GM19455 (cell line): ENCODE measurements around the gene FAM177B.

ENCODE experiments used
- ATAC-seq: cut with Tn5 transposase; IDR thresholded peaks from one replicate; pipeline ENCODE4 v1.9.1; 2021; ENCODE audit not compliant: unreplicated experiment

FAM177B gene

GRCh38 chr1:222736972-222737371 is at the start of gene FAM177B:
TSS of gene FAM177B (plus strand) at chr1:222737202. CDS start at chr1:222746546, 9,344 bp downstream.
- ATAC-seq: no peak

- ATAC-seq: no peak
Measured at GRCh38 chr1:222691016-222691415, 46.0 kb upstream of the FAM177B start.

DNA sequence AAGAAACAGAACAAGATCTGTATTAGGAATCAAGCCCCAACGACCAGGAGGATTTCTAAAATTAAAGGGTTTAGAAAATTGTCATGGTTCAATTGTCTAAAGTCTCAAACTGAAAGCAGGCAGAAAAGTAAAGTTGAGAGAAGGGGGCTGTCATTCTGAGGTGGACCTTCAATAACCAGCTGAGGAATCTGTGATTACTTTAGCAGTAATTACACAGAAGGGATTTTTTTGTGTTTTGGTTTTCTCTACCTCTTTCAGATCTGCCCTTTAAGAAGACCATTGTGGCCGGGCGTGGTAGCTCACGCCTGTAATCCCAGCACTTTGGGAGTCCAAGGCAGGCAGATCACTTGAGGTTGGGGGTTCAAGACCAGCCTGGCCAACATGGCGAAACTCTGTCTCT is 42.1 kb upstream of the FAM177B start:
- no peak for ATAC-seq

- ATAC-seq: no peak
Measured at GRCh38 chr1:222696741-222697140, 40.3 kb upstream of the FAM177B start.

GRCh38 chr1:222697203-222697602 is 39.8 kb upstream of the FAM177B start:
- ATAC-seq: no peak

- no peak for ATAC-seq
Measured at GRCh38 chr1:222697826-222698225, 39.2 kb upstream of the FAM177B start.

DNA sequence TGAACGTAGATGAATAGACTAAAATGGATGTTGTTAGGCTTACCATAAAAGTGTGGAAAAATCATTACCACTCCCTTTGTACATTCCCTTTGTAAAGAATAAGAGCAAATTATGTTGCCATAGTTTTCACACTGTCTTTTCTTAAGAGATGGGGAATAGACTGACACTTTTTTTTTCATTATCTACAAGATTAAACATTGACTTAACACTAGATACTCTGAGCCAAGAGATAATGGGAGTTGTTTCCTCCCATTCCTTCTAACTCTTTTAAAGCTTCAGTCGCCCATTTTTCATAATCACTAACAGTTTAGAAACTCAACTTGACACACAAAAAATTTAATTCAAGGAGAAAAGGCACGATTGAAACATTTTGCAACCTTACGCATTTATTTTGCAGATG is 34.8 kb upstream of the FAM177B start:
- no peak for ATAC-seq

- no peak for ATAC-seq
Measured at GRCh38 chr1:222704260-222704659, 32.7 kb upstream of the FAM177B start.

DNA sequence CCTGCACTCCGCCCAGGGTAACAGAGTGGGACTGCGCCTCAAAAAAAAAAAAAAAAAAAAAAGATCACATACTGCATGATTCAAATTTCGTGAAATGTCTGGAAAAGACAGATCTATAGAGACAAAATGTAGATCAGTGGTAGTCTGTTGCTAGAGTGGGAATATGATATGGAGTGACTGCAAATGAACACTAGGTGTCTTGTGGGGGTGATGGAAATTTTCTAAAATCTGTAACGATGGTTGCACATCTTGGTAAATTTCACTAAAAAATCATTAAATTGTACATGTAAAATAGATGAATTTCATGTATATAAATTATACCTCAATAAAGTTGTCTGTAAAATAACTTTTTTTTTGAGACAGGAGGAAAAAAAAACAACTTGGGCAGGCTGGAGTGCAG is 30.2 kb upstream of the FAM177B start:
- no peak for ATAC-seq

DNA sequence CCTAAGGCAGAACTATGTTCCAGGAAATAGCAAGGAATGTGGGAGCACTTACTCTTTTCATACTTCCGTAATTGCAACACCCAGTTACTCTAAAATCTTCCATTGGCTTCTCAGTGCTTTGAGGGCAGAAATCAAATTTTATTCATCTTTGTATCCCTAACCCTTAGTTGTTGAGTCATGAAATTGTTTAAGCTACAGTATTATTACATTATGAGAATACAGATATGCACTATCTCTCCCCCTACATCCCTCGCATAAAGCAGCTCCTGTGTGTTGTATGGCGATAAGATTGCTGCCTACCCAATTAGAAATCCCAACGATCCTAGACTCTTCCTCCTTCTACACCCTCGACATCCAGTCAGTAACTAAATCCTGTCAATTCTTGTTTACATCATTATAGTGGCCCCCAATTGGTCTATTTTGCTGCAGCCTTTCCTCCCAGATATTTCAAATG is 27.3 kb upstream of the FAM177B start:
- no peak for ATAC-seq

- peak; percentile 47 for ATAC-seq
Measured at GRCh38 chr1:222711319-222712252, 25.4 kb upstream of the FAM177B start.

DNA sequence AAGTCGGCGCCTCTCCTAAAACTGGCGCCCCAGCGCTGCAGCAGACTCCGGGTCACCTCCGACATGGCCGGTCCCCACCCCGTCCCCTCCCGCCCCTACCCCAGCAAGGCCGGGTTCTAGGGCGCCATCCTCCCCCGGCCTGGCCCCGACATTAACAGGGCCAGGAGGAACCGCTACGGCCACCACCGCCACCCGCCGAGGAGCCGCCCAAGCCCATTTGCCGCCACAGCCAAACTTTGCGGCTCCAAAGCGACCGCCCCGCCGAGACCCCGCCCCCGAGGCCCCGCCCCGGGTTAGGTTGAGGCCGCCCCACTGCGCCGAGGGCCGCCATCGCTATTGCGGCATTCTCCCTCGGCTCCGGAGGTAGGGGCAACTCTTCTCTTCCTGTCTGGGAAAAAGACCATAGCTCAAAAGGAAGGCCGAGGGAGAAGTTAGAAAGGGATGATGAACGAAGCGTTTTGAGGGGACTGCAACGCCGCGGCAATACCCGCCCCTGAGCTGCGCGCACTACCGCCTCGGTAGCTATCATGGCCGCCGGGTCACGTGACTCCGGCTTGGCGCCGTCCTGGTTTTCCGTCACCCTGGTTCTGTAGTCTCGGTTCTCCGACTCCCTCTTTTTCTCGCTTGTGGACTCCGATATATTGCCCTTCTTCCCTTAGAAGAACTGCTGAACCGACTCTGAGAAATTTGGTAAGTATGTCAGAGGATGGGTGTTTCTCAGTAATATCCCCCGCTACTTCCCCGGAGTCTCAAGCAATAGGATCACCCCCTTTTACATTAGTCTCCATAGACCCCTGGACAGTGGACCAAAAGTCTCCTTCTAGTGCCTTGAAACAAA is 24.5 kb upstream of the FAM177B start, which contains the start of the genes AIDA and BROX:
TSS of gene AIDA (minus strand) at position 239 of the 838 bp plus-strand sequence. CDS start at position 65, 174 bp downstream.
TSS of gene BROX (plus strand) at position 312 of the 838 bp plus-strand sequence. CDS start 3,136 bp downstream, outside the sequence.
- ATAC-seq: peak; percentile 82

DNA sequence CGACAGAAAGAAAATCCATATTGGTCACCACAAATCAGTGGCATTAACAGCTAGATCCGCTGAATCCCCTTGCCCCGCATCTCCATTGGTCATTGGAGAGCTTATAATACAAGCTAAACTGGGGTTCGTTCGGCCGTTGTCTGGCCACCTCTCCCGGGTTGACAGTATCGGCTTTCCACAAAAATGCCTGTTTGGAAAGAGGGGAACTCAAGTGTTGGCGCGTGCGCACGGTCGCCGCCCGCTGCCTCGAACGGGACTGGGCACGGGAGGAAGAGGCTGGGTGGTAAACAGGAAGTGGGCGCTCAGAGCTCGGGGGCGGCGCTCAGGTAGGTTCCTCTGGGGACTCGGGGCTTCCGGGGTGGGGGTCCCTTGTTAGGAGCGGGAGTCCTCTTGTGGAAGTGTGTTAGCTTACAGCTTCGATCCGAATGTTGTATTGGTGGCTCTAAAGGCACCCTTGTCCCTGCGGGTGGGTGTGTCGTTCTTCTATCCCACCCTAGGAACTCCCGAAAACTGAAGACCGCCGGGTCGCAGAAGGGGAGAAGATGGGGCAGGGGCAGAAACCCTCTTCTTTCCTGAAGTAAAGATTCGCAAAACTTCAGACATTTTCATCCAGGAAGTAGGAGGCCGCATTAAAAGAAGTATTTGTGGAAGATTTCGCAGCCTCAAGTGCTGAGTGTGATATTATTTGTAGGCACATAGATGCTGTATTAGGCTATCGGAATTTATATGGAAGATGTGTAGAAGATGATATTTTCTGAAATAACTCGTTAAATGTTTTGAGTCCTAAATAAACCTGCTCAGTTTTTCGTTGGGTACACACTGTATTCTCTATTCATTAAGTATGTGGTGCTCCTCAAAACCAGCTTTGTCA is 23.7 kb upstream of the FAM177B start:
- peak; percentile 63 for ATAC-seq

- no peak for ATAC-seq
Measured at GRCh38 chr1:222716393-222716792, 20.6 kb upstream of the FAM177B start.

GRCh38 chr1:222728746-222729145 is 8.3 kb upstream of the FAM177B start:
- ATAC-seq: no peak

GRCh38 chr1:222730866-222731265 is 6.1 kb upstream of the FAM177B start:
- ATAC-seq: no peak

- peak; percentile 98 for ATAC-seq
Measured at GRCh38 chr1:222732216-222733159, 4.5 kb upstream of the FAM177B start.

GRCh38 chr1:222734740-222735139 is 2.3 kb upstream of the FAM177B start:
- ATAC-seq: no peak

DNA sequence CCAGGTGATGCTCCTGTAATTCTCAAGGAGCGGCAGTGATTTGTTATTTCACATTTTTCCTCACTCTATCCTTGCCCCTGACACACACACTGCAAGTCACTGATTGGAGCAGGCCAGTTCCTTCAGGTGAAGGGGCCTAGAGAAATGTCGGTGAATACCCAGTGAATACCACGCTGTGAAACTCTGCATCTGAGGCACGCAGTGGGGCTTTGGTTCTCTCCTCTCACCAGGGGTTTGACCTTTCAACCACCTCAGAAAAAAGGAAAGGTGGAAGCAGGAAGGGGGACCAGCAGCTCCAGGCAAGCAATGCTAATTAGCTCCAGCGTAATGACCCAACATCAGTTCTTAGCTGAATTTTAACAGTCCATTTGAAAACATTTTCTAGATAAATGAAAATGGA is 532 bp upstream of the FAM177B start:
- no peak for ATAC-seq
